PC-3 (cell line): ENCODE measurements around the gene TMEM169.

Experiments
- CTCF ChIP-seq: fragments of 300-600 bp; sonication (generic); conservative IDR thresholded peaks from 2 replicates; pipeline ENCODE4 v1.5.1; 2017; ENCODE audit warnings: antibody characterized with exemption, low read depth, mild to moderate bottlenecking, low read length
- EZH2 ChIP-seq: fragments of 300-600 bp; sonication (generic); IDR thresholded peaks from one replicate; pipeline ENCODE4 v1.6.1; 2017; ENCODE audit warnings: antibody characterized with exemption, mild to moderate bottlenecking, low read length; ENCODE audit not compliant: unreplicated experiment
- EZH2phosphoT487 ChIP-seq: fragments of 300-600 bp; sonication (generic); IDR thresholded peaks from 2 replicates; pipeline ENCODE4 v1.6.1; 2018; ENCODE audit warnings: mild to moderate bottlenecking, antibody characterized with exemption, low read length, borderline replicate concordance

- TF ChIP-seq CTCF (no peak), EZH2phosphoT487 (no peak), EZH2 (no peak)
These were observed 11.5 kb upstream of the TMEM169 start for GRCh38 chr2:216070195-216070594.
